GM12873 (cell line): ENCODE data around the gene VMP1.

ENCODE experiments used
- TF ChIP-seq, protein P1 (sequence below): IDR thresholded peaks from 2 replicates; pipeline ENCODE4 v1.5.1; 2012; ENCODE audit warnings: low read depth, mild to moderate bottlenecking, moderate library complexity, low read length, control low read depth; ENCODE audit not compliant: insufficient read depth; ENCODE audit errors: missing control alignments

Gene VMP1

DNA sequence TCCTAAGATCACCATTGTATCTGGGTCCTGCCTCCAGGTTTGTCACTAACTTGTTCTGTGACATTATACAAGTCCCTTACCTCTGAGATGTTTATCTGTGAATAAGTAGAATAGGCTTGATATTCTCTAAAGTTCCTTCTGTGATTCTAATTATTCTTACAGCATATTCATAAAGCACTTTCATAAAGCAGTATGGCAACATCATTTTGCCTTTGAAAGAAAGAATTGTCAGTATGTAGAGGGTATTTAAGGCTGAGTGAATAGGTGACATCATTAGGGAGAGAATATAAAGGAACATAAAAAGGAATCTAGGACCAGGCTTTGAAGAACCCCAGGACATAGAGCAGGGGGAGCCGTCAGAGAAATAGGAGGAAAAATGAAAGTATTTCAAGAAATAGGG lies 15.6 kb downstream of the VMP1 start:
- TF ChIP-seq, protein P1, sequence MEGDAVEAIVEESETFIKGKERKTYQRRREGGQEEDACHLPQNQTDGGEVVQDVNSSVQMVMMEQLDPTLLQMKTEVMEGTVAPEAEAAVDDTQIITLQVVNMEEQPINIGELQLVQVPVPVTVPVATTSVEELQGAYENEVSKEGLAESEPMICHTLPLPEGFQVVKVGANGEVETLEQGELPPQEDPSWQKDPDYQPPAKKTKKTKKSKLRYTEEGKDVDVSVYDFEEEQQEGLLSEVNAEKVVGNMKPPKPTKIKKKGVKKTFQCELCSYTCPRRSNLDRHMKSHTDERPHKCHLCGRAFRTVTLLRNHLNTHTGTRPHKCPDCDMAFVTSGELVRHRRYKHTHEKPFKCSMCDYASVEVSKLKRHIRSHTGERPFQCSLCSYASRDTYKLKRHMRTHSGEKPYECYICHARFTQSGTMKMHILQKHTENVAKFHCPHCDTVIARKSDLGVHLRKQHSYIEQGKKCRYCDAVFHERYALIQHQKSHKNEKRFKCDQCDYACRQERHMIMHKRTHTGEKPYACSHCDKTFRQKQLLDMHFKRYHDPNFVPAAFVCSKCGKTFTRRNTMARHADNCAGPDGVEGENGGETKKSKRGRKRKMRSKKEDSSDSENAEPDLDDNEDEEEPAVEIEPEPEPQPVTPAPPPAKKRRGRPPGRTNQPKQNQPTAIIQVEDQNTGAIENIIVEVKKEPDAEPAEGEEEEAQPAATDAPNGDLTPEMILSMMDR = no peak

DNA sequence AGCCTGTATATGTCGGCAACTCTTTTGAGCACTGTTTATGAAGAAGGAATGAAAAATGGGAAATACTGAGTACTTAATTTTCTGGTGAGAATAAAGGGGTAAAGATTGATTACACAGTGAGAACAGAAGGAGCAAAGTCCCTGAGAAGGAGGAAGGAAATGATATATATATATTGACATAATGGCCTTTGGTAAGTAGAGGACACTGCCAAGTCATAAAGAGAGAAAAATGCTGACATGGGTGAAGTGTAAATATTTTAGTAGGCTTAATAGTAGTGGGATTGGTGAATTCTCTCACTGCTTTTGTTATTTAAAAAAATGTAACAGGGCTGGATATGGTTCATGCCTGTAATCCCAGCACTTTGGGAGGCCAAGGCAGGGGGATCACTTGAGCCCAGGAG lies 16.2 kb downstream of the VMP1 start:
- TF ChIP-seq, protein P1 = no peak

DNA sequence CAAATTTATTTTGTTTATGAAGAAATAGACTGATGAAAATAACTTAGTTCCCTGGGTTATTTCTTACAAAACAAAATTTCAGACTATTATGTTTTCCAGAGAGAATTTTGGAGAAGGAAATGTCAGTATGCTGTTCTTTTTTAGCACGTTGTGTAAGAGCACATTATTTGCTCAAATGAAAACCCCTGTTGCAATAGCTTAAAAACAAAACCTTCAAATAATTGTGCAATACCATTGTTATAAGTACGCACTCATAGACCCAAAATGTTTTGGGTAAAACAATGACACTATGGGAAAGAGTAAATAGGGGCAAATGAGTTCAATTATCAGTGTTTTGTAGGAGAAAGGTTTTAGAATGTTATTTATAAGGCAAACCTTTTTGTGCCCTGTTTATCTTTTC lies 18.2 kb downstream of the VMP1 start:
- TF ChIP-seq, protein P1 = no peak

DNA sequence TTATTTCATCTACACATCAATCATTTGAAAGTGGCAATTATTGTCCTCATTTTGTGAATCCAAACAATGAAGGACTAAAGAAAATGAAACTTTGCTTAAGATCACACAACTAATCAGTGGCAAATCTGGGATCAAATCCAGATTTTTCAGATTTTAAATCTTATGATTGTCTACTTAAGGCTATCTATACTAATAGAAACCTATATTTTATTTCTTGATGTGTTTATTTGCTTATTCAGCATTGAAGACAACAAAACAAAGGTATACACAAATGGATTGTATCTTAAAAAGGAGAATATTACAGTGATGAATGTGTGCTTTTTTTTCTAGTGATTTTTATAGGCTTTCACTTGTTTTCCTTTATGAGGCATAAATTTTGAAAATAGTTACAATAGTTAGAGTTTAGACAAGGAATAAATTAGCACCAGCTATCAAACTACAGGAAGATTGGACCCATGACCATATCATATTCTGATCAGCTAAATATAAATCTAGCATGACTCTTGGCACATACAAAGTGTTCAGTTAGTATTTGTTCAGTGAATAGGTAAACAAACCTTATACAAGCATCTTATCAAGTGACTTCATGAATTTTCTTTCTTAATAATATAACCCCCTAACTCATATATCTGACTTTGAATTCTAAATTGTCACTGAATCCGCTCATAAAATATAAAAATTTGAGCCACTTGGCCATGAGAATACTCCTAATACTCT lies 20.5 kb downstream of the VMP1 start:
- TF ChIP-seq, protein P1 = no peak

DNA sequence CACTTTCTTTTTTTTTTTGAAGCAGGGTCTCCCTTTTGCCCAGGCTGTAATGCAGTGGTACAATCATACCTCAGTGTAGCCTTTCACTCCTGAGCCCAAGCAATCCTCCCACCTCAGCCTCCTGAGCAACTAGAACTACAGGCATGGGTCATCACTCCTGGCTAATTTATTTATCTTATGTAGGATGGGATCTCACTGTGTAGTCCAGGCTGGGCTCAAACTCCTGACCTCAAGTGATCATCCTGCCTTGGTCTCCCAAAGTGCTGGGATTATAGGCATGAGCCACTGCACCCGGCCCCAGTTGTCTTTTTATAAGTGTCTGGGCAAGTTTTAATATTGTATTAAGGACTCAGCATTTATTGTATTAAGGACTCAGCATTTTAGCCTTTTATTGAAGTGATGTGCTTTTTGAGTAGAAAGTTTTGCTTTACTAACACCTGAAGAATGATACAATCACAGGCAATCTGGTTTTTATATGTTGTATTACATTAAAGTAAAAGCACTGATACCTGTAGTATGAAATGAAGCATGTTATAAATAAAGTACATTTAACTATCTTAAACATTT lies 22.9 kb downstream of the VMP1 start:
- TF ChIP-seq, protein P1 = no peak

DNA sequence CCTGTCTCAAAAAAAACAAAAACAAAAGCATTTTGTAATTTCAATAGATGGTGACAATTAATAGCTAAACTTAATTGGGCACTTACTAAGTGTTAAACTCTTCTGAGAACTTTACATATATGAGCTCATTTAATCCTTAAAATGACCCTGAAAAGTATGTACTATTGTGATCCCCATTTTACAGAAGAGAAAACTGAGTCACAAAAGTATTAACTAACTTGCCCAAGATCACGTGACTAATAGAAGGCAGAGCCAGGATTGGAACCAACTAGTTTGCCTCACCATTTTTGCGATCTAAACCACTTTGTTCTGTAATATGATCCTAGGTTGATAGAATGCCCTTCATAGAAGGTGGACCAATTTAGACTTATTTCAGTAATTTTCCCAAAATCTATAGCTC lies 26.2 kb downstream of the VMP1 start:
- TF ChIP-seq, protein P1 = no peak

DNA sequence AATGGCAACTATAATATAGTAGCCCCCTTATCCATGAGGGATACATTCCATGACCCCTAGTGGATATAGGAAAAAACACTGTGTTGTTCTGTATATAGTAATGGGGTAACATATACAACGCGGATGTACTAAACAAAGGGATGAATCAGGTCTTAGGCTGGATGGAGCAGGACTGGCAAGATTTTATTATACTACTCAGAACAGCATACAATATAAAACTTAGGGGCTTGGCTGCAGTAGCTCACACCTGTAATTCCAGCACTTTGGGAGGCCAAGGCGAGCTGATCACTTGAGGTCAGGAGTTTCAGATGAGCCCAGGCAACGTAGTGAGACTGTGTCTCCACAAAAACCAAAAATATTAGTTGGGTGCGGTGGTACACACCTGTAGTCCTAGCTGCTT lies 26.8 kb downstream of the VMP1 start:
- TF ChIP-seq, protein P1 = no peak
